GM15510 (cell line): ENCODE measurements around the gene MSTO1.

ENCODE experiments used
- POLR2A ChIP-seq: IDR thresholded peaks from 3 replicates; pipeline ENCODE4 v1.6.1; 2011; ENCODE audit warnings: borderline replicate concordance; ENCODE audit not compliant: insufficient read length; ENCODE audit errors: extremely low read depth

The MSTO1 gene

GRCh38 chr1:155645034-155645598 lies 35.1 kb downstream of the MSTO1 start:
- no peak for TF ChIP-seq POLR2A

GRCh38 chr1:155645648-155646047 lies 35.6 kb downstream of the MSTO1 start:
- TF ChIP-seq POLR2A, result no peak

GRCh38 chr1:155646307-155646706 lies 36.3 kb downstream of the MSTO1 start:
- TF ChIP-seq POLR2A, result no peak

GRCh38 chr1:155648207-155649147 lies 38.5 kb downstream of the MSTO1 start:
- no peak for TF ChIP-seq POLR2A

GRCh38 chr1:155649676-155650075 lies 39.7 kb downstream of the MSTO1 start:
- TF ChIP-seq POLR2A, result no peak

GRCh38 chr1:155650231-155650757 lies 40.3 kb downstream of the MSTO1 start:
- TF ChIP-seq POLR2A, result no peak

GRCh38 chr1:155651861-155652661 lies 42.0 kb downstream of the MSTO1 start:
- TF ChIP-seq POLR2A, result no peak

GRCh38 chr1:155652951-155653350 lies 42.9 kb downstream of the MSTO1 start:
- TF ChIP-seq POLR2A, result no peak

- no peak for TF ChIP-seq POLR2A
These were observed 47.4 kb downstream of the MSTO1 start for GRCh38 chr1:155657463-155657862.
